Measurements from ENCODE around the gene COL23A1. TPM values are rescaled to one million over a fixed set of nuclear protein-coding genes. Genes with fewer than 3 reads are reported as not detected.

The COL23A1 gene
- total and polyA plus RNA-seq, 2 of the 8 experiments (the other 6 are each of a cell fraction or from before 2014, with no cell fraction given): 3.1 to 4.7 TPM

DNA sequence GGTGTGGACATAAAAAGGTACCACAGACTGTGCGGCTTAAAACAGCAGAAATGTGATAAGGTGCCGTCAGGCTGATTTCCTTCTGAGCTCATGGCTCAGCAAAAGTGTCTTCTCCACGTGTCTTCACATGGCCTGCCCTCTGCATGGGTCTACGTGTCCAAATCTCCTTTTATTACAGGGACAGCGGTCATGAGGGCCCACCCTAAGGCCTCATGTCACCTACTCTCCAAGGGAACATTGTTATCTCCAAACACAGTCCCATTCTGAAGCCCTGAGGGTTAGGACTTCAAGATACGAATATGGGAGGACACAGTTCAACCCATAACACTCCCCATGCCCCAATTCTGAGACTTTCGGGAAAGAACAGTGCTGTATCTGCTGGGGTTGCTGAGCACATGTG lies 35.2 kb downstream of the COL23A1 start:
- CTCF ChIA-PET (ENCODE audit: partially characterized antibody): interaction anchor here (0.7 to 2.5 kb wide), 4 partner anchors 10 to 271 kb away, joined by 3 to 9 read pairs (median 6); no protein-coding TSS in a partner anchor
- Histone ChIP-seq H2BK12ac (ENCODE audit: low read depth, low read length) (peak overlapping the region; percentile 76), H2BK5ac (ENCODE audit: low read depth, low read length) (peak overlapping the region; percentile 67; the same call in 1 of the 2 replicates), H2AK5ac (ENCODE audit: low read depth, low read length) (peak overlapping the region; percentile 71), H2BK20ac (ENCODE audit: low read length) (peak overlapping the region; percentile 99; the same call in 1 of the 2 replicates), H4K8ac (ENCODE audit: extremely low read depth, insufficient read depth, low read length) (no peak overlapping the region), H3K27me3 (replicated peaks in 1 of 4; ENCODE audit: control insufficient read depth in 3 of 4, extremely low read depth in 1 of 4, insufficient read depth in 3 of 4, low read length in 3 of 4) (peaks cover 0 to 2% (median 0%) of the 10 kb centered on the region in 4 experiments; a peak in 2 of 7 replicates), H2BK15ac (ENCODE audit: low read length) (peak overlapping the region; percentile 6; the same call in 1 of the 2 replicates), H3K4ac (replicated peaks; ENCODE audit: insufficient read length, low read depth, low read length) (peak overlapping the region; percentile 48), H3K36me3 (ENCODE audit: control insufficient read depth in 2 of 4, insufficient read depth in 4 of 4, low read length in 3 of 4) (no peaks in the 10 kb centered on the region), H3K9ac (replicated peaks in 1 of 4; ENCODE audit: extremely low read depth in 1 of 4, low read depth in 3 of 4, low read length in 3 of 4) (no peak overlapping the region), H4K5ac (ENCODE audit: insufficient read length, low read depth, low read length) (no peak overlapping the region), H3K27ac (ENCODE audit: low read depth, low read length) (no peak overlapping the region), H4K20me1 (replicated peaks in 1 of 2; ENCODE audit: control insufficient read depth in 1 of 2, insufficient read depth in 2 of 2, low read length in 2 of 2) (no peaks in the 10 kb centered on the region), H3K23me2 (ENCODE audit: low read depth, low read length) (no peaks in the 10 kb centered on the region), H3K4me3 (ENCODE audit: extremely low read depth in 1 of 4, insufficient read depth in 2 of 4, low read depth in 3 of 4, low read length in 4 of 4) (no peak overlapping the region), H3K9me3 (ENCODE audit: insufficient read depth in 2 of 2, low read depth in 1 of 2, low read length in 1 of 2) (no peaks in the 10 kb centered on the region), H3K4me2 (ENCODE audit: insufficient read depth in 1 of 2, low read depth in 2 of 2, low read length in 2 of 2) (0 out of 4 replicates have a peak overlapping the region, but pooled peaks of 1 of the 2 experiments have one; percentile 2), H3K56ac (replicated peaks; ENCODE audit: insufficient read length, low read depth, low read length) (no peak overlapping the region), H3K18ac (ENCODE audit: extremely low read depth, low read length) (peak overlapping the region; percentile 80; the same call in 1 of the 2 replicates), H3K79me1 (ENCODE audit: low read depth, low read length) (no peaks in the 10 kb centered on the region; the same call in 1 of the 2 replicates), H4K91ac (replicated peaks; ENCODE audit: insufficient read length, low read length) (peak overlapping the region; percentile 48), H3K23ac (ENCODE audit: insufficient read length) (no peak overlapping the region), H3K79me2 (ENCODE audit: control insufficient read depth in 1 of 2, insufficient read depth in 2 of 2, low read length in 2 of 2) (no peaks in the 10 kb centered on the region), H2AFZ (ENCODE audit: low read length) (no peak overlapping the region), H2BK120ac (replicated peaks; ENCODE audit: low read depth, low read length) (peak overlapping the region; percentile 47), H3K4me1 (replicated peaks in 1 of 4; ENCODE audit: control insufficient read depth in 3 of 4, insufficient read depth in 4 of 4, low read length in 3 of 4) (peaks cover 2 to 11% (median 5%) of the 10 kb centered on the region in 4 experiments; a peak in 6 of 7 replicates), H3K14ac (ENCODE audit: insufficient read length) (no peak overlapping the region)
- WGBS, 2 experiments (ENCODE audit: extremely low coverage in 1 of 2, insufficient coverage in 1 of 2, insufficient read length in 1 of 2, insufficient replicate concordance in 2 of 2, low coverage in 1 of 2, low lambda C conversion rate in 2 of 2, missing lambda C conversion rate in 1 of 2): 83% methylated on average over 7 of the region's 7 CpGs; no CpG with 5 or more reads in 1 of the 2 experiments
- POLR2A ChIA-PET (ENCODE audit: partially characterized antibody): interaction anchor here (0.9 to 1.4 kb wide), 5 partner anchors 9 to 33 kb away, joined by 3 to 6 read pairs (median 4); no protein-coding TSS in a partner anchor
- DNase-seq (ENCODE audit: low read depth in 1 of 2, low spot score in 2 of 2): no peak
- no peak for FAIRE-seq
- no peak for TF ChIP-seq FOSL1 (IDR thresholded peaks at IDR 0.05; ENCODE audit: insufficient read depth, low read depth, low read length)
- TF ChIP-seq RAD21 (IDR thresholded peaks at IDR 0.05 in 1 of 2, conservative IDR thresholded peaks at IDR 0.05 in 1 of 2; ENCODE audit: low read depth in 2 of 2, low read length in 2 of 2): no peak
- TF ChIP-seq GTF2F1 (IDR thresholded peaks at IDR 0.05; ENCODE audit: borderline replicate concordance, low read depth, low read length): no peak
- TF ChIP-seq SP2 (IDR thresholded peaks at IDR 0.05; ENCODE audit: low read length): no peak
- TF ChIP-seq, protein P1, sequence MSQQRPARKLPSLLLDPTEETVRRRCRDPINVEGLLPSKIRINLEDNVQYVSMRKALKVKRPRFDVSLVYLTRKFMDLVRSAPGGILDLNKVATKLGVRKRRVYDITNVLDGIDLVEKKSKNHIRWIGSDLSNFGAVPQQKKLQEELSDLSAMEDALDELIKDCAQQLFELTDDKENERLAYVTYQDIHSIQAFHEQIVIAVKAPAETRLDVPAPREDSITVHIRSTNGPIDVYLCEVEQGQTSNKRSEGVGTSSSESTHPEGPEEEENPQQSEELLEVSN (IDR thresholded peaks at IDR 0.05): no peak
- no peak for TF ChIP-seq CTBP2 (IDR thresholded peaks at IDR 0.05; ENCODE audit: borderline replicate concordance, insufficient read depth, insufficient read length, low read length)
- no peak for TF ChIP-seq KDM4A (IDR thresholded peaks at IDR 0.05; ENCODE audit: low read depth, low read length, severe bottlenecking)
- TF ChIP-seq MAFK (IDR thresholded peaks at IDR 0.05; ENCODE audit: low read depth, low read length): no peak
- no peak for TF ChIP-seq JUND (IDR thresholded peaks at IDR 0.05; ENCODE audit: low read length)
- no peak for TF ChIP-seq KDM5A (IDR thresholded peaks at IDR 0.05; ENCODE audit: low read length)
- TF ChIP-seq BCL11A (IDR thresholded peaks at IDR 0.05; ENCODE audit: low read depth in 2 of 2, low read length in 2 of 2): no peak
- TF ChIP-seq TAF7 (optimal IDR thresholded peaks at IDR 0.05; ENCODE audit: borderline replicate concordance, low read depth, low read length): no peak

All from H1 (cell line).